SH-SY5Y (cell line): Measurements from ENCODE around the gene PBX3.

ENCODE experiments used
- GATA2 ChIP-seq: IDR thresholded peaks from 2 replicates; pipeline ENCODE4 v1.6.1; 2011; ENCODE audit warnings: mild to moderate bottlenecking, low read depth, low read length
- GATA3 ChIP-seq: IDR thresholded peaks from 2 replicates; pipeline ENCODE4 v1.6.1; 2011; ENCODE audit warnings: low read depth, mild to moderate bottlenecking, low read length, moderate library complexity

GRCh38 chr9:125889112-125889475, 141.9 kb downstream of the PBX3 start:
- TF ChIP-seq GATA2 (no peak), GATA3 (no peak)
